ENCODE data around the gene THOC2. TPM values are rescaled to one million over a fixed set of nuclear protein-coding genes. Genes with fewer than 3 reads are reported as not detected.

Gene THOC2
- total RNA-seq, 2 donors from 2014 or later, result 25.6 to 28.6 TPM

DNA sequence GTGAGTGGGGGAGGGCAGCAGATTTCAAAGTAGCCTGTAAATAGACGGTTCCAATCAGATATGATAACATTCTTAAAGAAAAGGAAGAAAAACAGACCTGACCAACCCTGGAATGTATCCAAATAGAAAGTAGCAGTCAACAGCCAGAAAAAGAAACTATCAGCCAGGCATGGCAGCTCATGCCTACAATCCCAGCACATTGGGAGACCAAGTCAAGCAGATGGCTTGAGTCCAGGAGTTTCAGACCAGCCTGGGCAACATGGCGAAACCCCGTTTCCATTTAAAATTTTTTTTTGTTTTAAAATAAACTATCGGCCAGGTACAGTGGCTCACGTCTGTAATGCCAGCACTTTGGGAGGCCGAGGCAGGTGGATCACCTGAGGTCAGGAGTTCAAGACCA, 125.0 kb downstream of the THOC2 start:
- Histone ChIP-seq H3K9me3 (no peaks in the 10 kb centered on the region), H3K27me3 (no peaks in the 10 kb centered on the region), H3K36me3 (peaks cover 9% of the 10 kb centered on the region), H3K4me3 (no peak overlapping the region), H3K4me1 (no peaks in the 10 kb centered on the region), H3K27ac (no peak overlapping the region)
- no peak for DNase-seq (ENCODE audit: low spot score)
- TF ChIP-seq, protein P1, sequence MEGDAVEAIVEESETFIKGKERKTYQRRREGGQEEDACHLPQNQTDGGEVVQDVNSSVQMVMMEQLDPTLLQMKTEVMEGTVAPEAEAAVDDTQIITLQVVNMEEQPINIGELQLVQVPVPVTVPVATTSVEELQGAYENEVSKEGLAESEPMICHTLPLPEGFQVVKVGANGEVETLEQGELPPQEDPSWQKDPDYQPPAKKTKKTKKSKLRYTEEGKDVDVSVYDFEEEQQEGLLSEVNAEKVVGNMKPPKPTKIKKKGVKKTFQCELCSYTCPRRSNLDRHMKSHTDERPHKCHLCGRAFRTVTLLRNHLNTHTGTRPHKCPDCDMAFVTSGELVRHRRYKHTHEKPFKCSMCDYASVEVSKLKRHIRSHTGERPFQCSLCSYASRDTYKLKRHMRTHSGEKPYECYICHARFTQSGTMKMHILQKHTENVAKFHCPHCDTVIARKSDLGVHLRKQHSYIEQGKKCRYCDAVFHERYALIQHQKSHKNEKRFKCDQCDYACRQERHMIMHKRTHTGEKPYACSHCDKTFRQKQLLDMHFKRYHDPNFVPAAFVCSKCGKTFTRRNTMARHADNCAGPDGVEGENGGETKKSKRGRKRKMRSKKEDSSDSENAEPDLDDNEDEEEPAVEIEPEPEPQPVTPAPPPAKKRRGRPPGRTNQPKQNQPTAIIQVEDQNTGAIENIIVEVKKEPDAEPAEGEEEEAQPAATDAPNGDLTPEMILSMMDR (IDR thresholded peaks at IDR 0.05), result no peak

DNA sequence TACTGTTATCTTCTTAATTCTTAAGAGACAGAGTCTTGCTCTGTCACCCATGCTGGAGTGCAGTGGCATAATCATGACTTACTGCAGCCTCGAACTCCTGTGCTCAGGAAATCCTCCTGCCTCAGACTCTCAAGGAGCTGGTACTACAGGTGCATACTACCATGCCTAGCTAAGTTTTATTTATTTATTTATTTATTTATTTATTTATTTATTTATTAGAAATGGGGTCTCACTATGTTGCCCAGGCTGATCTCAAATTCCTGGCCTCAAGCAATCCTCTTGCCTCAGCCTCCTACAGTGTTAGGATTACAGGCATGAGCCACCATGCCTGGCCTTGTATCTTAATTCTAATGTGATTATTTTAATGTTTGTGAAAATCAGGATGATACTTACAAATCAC, 125.6 kb downstream of the THOC2 start:
- Histone ChIP-seq H3K4me3 (no peak overlapping the region), H3K27me3 (no peaks in the 10 kb centered on the region), H3K9me3 (no peaks in the 10 kb centered on the region), H3K27ac (no peak overlapping the region), H3K4me1 (no peaks in the 10 kb centered on the region), H3K36me3 (peaks cover 15% of the 10 kb centered on the region)
- TF ChIP-seq, protein P1 (IDR thresholded peaks at IDR 0.05), result no peak
- no peak for DNase-seq (ENCODE audit: low spot score)

DNA sequence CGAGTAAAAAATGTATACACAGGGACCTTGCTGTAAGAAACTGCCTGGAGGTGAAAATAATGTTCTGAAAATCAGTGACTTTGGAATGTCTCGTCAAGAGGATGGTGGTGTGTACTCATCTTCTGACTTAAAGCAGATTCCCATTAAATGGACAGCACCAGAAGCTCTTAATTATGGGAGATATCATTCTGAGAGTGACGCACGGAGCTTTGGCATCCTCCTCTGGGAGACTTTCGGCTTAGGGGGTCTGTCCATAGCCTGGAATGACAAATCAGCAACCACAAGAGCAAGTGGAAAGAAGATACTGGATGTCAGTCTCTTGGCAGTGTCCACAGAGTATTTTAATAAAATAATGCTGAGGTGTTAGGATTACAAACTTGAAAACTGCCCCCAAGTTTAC, 129.4 kb downstream of the THOC2 start:
- no peak overlapping the region for H3K27ac ChIP-seq
- peaks cover 16% of the 10 kb centered on the region for H3K36me3 ChIP-seq
- DNase-seq (ENCODE audit: low spot score), result no peak
- no peaks in the 10 kb centered on the region for H3K27me3 ChIP-seq
- no peak overlapping the region for H3K4me3 ChIP-seq
- H3K4me1 ChIP-seq, result no peaks in the 10 kb centered on the region
- H3K9me3 ChIP-seq, result no peaks in the 10 kb centered on the region
- TF ChIP-seq, protein P1 (IDR thresholded peaks at IDR 0.05), result no peak

DNA sequence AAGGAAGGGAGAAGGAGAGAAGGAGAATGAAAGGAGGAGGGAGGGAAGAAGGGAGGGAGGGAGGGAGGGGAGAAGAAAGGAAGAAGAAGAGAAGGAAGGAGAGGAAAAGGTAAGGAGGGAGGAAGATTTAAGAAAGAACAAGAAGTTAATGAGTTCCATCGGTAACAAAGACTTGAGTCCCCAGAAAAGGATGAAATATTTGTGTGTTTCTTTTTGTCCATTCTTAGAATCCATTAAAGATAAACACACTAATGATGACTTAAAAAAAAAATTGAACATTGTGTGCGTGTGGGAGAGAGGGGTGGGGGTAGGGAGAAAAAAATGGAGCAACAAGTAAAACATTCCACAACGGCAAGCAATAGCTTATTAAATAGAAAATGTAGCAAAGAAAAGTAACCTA, 131.4 kb downstream of the THOC2 start:
- no peak overlapping the region for H3K27ac ChIP-seq
- H3K27me3 ChIP-seq, result no peaks in the 10 kb centered on the region
- no peaks in the 10 kb centered on the region for H3K9me3 ChIP-seq
- peaks cover 16% of the 10 kb centered on the region for H3K36me3 ChIP-seq
- TF ChIP-seq, protein P1 (IDR thresholded peaks at IDR 0.05), result no peak
- no peak for DNase-seq (ENCODE audit: low spot score)
- H3K4me1 ChIP-seq, result no peaks in the 10 kb centered on the region
- H3K4me3 ChIP-seq, result no peak overlapping the region

DNA sequence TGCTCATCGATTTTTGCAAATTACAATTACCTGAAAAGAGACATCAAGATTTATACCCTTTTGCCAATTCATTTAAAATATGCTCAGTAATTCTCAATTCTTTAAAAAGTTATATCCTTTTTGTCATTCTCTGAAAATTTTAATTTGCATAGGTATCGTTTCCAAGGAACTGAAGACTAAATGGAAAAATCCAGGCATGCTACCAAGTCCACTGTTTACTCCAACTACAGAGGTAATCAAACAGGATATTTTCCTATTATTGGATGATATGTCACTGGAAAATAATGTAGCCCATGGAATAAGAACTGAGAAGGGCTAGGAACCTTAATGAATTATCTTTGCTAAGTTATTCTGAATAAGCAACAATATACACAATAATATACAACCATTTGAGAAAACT, 132.7 kb downstream of the THOC2 start:
- Histone ChIP-seq H3K27me3 (no peaks in the 10 kb centered on the region), H3K36me3 (peaks cover 16% of the 10 kb centered on the region), H3K4me1 (no peaks in the 10 kb centered on the region), H3K9me3 (no peaks in the 10 kb centered on the region), H3K27ac (no peak overlapping the region), H3K4me3 (no peak overlapping the region)
- DNase-seq (ENCODE audit: low spot score), result no peak
- TF ChIP-seq, protein P1 (IDR thresholded peaks at IDR 0.05), result no peak

DNA sequence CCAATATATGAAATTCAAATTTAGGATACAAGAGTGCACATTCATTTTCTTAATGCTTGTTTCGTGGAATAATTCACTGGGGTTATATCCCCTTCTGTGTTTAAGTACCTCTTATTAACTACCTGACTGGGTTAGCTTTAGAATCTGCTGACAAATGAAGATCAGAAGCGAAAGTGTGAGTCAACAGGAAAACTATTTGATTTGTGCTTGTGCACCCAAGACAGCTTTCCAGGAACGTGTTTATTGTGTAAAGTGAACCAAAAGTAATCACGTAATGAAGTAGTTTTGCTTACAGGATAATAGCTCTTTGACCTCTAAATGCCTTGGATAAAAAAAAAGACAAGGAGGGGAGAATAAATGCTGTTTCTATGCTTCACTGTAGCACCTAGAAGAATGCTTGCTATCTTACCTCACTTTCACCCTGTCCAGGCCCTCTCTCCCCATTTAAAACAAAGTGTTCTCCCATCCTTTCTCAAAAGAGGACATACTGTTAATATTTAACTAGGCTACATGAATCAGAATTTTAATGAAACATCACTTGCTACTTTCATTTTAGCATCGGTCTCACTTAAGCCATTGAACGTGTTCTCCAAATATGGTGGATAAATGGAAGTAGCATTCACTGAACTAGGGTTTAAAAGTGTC, 141.9 kb downstream of the THOC2 start:
- H3K27me3 ChIP-seq, result no peaks in the 10 kb centered on the region
- no peak for DNase-seq (ENCODE audit: low spot score)
- H3K4me3 ChIP-seq, result no peak overlapping the region
- no peaks in the 10 kb centered on the region for H3K4me1 ChIP-seq
- H3K27ac ChIP-seq, result no peak overlapping the region
- TF ChIP-seq, protein P1 (IDR thresholded peaks at IDR 0.05), result no peak
- H3K9me3 ChIP-seq, result no peaks in the 10 kb centered on the region
- H3K36me3 ChIP-seq, result no peaks in the 10 kb centered on the region
